Measurements from ENCODE around the gene C3orf22. TPM values are rescaled to one million over a fixed set of nuclear protein-coding genes. Genes with fewer than 3 reads are reported as not detected.

C3orf22 gene
- total RNA-seq, 2 experiments from 2014 or later: not detected

DNA sequence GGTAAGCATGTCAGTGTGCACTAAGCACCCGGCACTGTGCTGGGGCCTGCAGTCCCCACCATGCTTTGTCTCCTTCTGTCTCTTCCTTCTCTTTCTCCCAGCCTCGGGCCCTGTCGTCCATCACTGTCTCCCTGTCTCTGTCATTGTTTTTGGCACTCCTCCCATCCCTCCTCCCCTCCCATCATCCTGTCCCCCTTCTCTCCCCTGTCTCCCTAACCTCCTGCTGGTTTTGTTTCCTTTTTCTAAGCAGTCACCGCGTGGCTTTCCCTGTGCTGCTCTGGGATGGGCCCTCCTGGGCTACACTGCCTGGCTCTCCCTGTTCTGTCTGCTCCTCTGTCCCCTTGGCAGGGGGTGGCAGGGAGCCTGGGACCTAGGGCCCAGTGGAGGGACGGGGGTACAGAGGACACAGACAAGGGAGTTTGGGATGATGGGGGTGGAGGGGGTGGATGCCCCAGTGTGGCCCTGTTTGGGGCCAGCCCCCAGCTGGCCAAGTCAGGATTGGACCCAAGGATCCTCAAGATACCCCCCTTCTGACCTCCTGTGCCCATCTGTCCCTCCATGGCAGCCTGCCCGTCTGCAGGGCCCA, 29.1 kb downstream of the C3orf22 start:
- peaks cover 10% of the 10 kb centered on the region for H3K27me3 Mint-ChIP-seq
- H3K4me1 Mint-ChIP-seq (ENCODE audit: low read depth): no peaks in the 10 kb centered on the region
- H3K36me3 Mint-ChIP-seq (ENCODE audit: low read depth): no peaks in the 10 kb centered on the region
- no peaks in the 10 kb centered on the region for H3K9me3 Mint-ChIP-seq
- H3K4me3 Mint-ChIP-seq: no peak overlapping the region
- H3K4me3 ChIP-seq (ENCODE audit: low read length): no peak overlapping the region
- H3K9me3 ChIP-seq (ENCODE audit: control insufficient read depth in 1 of 2, insufficient read depth in 1 of 2, low read length in 2 of 2): no peaks in the 10 kb centered on the region
- H3K27me3 ChIP-seq (ENCODE audit: control insufficient read depth in 1 of 2, insufficient read depth in 2 of 2, low read length in 2 of 2): peaks cover 0 to 4% of the 10 kb centered on the region in 2 experiments
- intact Hi-C loops (cut with DNase I, micrococcal nuclease): no loop called here
- POLR2A ChIA-PET: no interaction called here
- H3K4me1 ChIP-seq (ENCODE audit: insufficient read depth, low read length): peaks cover 2% of the 10 kb centered on the region
- DNase-seq (no peak), ATAC-seq (ENCODE audit: poor library complexity) (no peak)
- no peaks in the 10 kb centered on the region for H3K36me3 ChIP-seq (ENCODE audit: insufficient read depth, low read length)
- CTCF ChIA-PET: no interaction called here
- H3K27ac Mint-ChIP-seq: no peak overlapping the region
- TF ChIP-seq, protein P1, sequence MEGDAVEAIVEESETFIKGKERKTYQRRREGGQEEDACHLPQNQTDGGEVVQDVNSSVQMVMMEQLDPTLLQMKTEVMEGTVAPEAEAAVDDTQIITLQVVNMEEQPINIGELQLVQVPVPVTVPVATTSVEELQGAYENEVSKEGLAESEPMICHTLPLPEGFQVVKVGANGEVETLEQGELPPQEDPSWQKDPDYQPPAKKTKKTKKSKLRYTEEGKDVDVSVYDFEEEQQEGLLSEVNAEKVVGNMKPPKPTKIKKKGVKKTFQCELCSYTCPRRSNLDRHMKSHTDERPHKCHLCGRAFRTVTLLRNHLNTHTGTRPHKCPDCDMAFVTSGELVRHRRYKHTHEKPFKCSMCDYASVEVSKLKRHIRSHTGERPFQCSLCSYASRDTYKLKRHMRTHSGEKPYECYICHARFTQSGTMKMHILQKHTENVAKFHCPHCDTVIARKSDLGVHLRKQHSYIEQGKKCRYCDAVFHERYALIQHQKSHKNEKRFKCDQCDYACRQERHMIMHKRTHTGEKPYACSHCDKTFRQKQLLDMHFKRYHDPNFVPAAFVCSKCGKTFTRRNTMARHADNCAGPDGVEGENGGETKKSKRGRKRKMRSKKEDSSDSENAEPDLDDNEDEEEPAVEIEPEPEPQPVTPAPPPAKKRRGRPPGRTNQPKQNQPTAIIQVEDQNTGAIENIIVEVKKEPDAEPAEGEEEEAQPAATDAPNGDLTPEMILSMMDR (IDR thresholded peaks at IDR 0.05): no peak
- no peak overlapping the region for H3K27ac ChIP-seq (ENCODE audit: low read depth in 1 of 2, low read length in 2 of 2)

DNA sequence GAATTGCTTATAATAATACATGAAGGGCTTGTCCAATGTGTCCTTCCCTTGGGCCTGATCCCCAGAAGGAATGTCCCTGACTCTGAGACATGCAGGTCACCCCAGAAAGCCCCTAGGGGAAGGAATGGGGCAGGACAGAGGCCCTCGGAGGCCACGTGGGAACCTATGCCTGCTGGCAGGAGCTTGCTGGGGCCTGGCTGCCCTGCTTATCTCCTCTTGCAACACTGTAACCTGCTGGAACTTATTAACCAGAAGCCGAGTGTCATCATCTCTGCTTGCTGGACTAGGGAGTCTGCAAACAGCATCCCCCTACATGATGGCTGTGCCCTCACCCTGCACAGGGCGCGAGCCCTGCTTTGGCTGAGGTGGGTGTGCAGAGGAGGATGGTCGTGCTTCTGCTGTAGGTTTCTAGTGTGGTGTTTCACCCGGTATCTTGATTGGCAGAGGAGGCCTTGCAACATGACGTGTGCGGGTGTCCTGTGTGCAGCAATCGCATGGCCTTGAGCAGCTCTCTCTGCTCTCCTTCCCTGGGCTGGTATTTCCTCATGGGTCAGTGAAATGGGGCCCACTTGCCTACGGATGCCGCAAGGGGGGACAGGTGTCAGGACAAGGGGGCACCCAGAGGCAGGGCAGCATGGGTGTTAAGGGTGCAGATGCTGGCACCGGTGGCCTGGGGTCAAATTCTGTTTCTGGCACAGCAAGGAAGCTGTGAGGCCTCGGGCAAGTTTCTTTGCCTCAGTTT, 29.8 kb downstream of the C3orf22 start:
- no peaks in the 10 kb centered on the region for H3K9me3 Mint-ChIP-seq
- H3K27ac Mint-ChIP-seq: no peak overlapping the region
- no peak for DNase-seq
- ChIA-PET POLR2A (no interaction called here), CTCF (no interaction called here)
- no peak overlapping the region for H3K4me3 ChIP-seq (ENCODE audit: low read length)
- peaks cover 4% of the 10 kb centered on the region for H3K27me3 Mint-ChIP-seq
- no peaks in the 10 kb centered on the region for H3K36me3 Mint-ChIP-seq (ENCODE audit: low read depth)
- H3K4me1 ChIP-seq (ENCODE audit: insufficient read depth, low read length): peaks cover 2% of the 10 kb centered on the region
- intact Hi-C loops (cut with DNase I, micrococcal nuclease): no loop called here
- no peaks in the 10 kb centered on the region for H3K4me1 Mint-ChIP-seq (ENCODE audit: low read depth)
- no peak overlapping the region for H3K4me3 Mint-ChIP-seq
- no peak for ATAC-seq (ENCODE audit: poor library complexity)
- peaks cover 0 to under 1% of the 10 kb centered on the region in 2 experiments for H3K9me3 ChIP-seq (ENCODE audit: control insufficient read depth in 1 of 2, insufficient read depth in 1 of 2, low read length in 2 of 2)
- no peak overlapping the region for H3K27ac ChIP-seq (ENCODE audit: low read depth in 1 of 2, low read length in 2 of 2)
- peaks cover 0 to 4% of the 10 kb centered on the region in 2 experiments for H3K27me3 ChIP-seq (ENCODE audit: control insufficient read depth in 1 of 2, insufficient read depth in 2 of 2, low read length in 2 of 2)
- no peaks in the 10 kb centered on the region for H3K36me3 ChIP-seq (ENCODE audit: insufficient read depth, low read length)
- TF ChIP-seq, protein P1 (IDR thresholded peaks at IDR 0.05): no peak

DNA sequence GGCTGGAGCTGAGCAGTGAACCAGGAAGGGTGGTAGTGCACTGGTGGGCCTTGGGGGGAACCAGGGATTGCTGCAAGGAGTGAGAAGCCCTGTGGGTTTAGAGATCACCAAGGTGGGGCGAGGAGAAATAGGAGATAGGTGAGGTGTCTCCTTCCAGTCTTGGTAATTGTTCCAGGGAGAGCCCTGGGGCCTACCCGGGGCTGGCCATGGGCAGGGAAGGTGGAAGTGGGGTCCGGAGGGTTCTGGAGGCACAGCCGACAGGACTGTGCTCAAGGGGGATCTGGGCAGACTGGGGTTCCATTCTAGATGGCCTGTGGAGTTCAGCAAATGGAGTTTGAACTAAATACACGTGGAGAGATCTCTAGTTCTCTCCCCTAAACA, 30.3 kb downstream of the C3orf22 start:
- TF ChIP-seq, protein P1 (IDR thresholded peaks at IDR 0.05): no peak
- intact Hi-C loops (cut with DNase I, micrococcal nuclease): no loop called here
- no peaks in the 10 kb centered on the region for H3K36me3 Mint-ChIP-seq (ENCODE audit: low read depth)
- H3K27me3 Mint-ChIP-seq: peaks cover 4% of the 10 kb centered on the region
- peaks cover 0 to 6% of the 10 kb centered on the region in 2 experiments for H3K9me3 ChIP-seq (ENCODE audit: control insufficient read depth in 1 of 2, insufficient read depth in 1 of 2, low read length in 2 of 2)
- no peak overlapping the region for H3K4me3 ChIP-seq (ENCODE audit: low read length)
- H3K4me1 Mint-ChIP-seq (ENCODE audit: low read depth): no peaks in the 10 kb centered on the region
- no peak overlapping the region for H3K27ac ChIP-seq (ENCODE audit: low read depth in 1 of 2, low read length in 2 of 2)
- no peak overlapping the region for H3K4me3 Mint-ChIP-seq
- POLR2A ChIA-PET: no interaction called here
- no peaks in the 10 kb centered on the region for H3K9me3 Mint-ChIP-seq
- no peak overlapping the region for H3K27ac Mint-ChIP-seq
- no peaks in the 10 kb centered on the region for H3K36me3 ChIP-seq (ENCODE audit: insufficient read depth, low read length)
- no peak for ATAC-seq (ENCODE audit: poor library complexity)
- CTCF ChIA-PET: no interaction called here
- H3K27me3 ChIP-seq (ENCODE audit: control insufficient read depth in 1 of 2, insufficient read depth in 2 of 2, low read length in 2 of 2): peaks cover 5 to 6% of the 10 kb centered on the region in 2 experiments
- DNase-seq: no peak
- H3K4me1 ChIP-seq (ENCODE audit: insufficient read depth, low read length): peaks cover 2% of the 10 kb centered on the region

All from CD4-positive, alpha-beta T cell (primary cell).